NCI-H82 treated with DMSO at 0.1 percent for 48 hours (cell line): ENCODE measurements around the gene ARPC5.

ENCODE experiments used
- DNase-seq: peaks from one replicate; lab custom pipeline; 2025; ENCODE audit not compliant: unreplicated experiment; lab: John Stamatoyannopoulos, UW

The ARPC5 gene

DNA sequence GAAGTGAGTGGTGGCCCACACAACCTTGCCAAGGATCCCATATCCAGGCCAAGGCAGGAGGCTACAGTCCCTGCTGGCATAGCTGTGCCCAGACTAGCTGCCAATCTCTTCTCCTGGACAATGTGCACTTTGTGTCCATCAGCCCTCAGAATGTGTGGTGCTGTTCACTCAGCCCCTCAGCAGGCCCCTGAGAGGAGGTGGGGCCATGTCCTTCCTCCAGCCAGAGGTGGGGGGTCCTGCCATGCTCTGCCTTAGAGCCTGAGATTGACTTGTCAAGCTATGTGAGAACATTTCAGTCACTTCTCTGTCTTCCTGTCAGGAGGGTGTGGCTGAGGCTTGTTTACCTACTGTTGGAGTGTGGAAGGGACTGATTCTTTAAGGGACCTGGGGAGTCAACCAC is 46.8 kb downstream of the ARPC5 start:
- DNase-seq = no peak

DNA sequence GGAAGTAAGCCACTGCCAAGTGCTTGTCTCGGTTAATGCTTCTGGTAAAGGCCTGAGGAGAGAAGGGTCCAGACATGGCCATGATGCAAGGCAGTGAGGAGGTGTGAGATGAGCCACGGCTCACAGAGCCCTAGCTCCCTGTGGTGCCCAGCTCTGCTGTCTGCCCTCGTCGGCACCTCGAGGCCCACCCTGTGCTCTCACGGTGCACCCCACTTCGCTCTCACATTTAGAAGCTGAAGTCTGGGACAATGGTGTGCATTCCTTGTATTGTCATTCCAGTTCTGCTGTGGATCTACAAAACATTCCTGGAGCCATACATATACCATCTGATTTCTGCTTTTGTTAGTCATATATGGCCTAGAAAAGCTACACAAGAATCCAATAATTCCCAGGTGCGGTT is 48.7 kb downstream of the ARPC5 start:
- DNase-seq = no peak

DNA sequence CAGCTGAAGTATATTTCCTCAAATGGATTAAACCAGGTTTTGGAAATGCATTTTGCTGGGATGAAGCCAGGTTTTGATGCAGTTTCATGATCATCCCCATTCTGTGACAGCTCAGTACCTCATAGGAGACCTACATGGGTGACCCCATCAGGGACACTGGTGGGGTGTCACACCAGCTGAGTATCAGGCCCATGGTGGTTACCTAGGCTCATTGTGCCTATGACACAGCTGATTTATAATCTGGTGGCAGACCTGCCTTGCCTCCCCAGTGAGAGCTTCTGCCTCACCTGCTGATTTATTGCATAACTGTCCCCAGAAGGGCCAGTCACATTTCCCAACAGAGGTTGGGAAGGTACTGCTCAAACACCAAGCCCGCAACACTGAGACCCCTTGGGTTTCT is 49.1 kb downstream of the ARPC5 start:
- DNase-seq = no peak

DNA sequence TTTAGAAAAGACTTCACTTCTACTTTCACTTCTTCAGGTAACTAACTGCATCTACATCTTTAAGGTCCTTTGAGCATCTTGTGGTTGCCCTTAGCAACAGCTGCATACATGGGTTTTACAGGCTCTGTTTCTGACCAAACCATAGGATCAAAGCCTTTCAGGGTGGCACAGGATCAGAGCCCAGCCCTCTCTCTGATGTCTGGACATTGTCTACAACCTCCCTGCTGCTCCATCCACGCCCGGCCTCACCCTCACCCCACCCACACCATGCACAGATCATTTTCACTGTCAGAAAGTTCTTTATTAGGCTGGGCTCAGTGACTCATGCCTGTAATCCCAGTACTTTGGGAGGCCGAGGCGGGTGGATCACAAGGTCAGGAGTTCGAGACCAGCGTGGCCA is 50.5 kb downstream of the ARPC5 start:
- DNase-seq = no peak

DNA sequence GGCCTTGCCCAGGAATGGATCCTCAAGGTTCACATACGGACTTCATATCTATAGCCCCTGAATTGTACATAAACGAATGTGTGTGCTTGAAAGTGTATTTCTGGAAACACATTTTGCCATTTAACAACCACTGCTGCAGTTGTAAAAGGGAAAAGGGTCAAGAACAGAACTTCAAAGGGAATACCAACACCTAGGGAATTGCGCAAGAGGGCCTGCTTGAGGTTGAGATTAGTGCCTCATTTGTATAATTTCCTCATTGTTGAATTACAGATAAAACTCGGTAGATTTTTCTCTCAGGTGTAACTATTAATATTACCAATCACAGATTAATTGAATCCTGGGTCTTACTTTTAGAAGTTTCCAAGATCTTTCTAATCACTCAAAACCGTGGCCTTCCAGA is 51.4 kb downstream of the ARPC5 start:
- DNase-seq = no peak

DNA sequence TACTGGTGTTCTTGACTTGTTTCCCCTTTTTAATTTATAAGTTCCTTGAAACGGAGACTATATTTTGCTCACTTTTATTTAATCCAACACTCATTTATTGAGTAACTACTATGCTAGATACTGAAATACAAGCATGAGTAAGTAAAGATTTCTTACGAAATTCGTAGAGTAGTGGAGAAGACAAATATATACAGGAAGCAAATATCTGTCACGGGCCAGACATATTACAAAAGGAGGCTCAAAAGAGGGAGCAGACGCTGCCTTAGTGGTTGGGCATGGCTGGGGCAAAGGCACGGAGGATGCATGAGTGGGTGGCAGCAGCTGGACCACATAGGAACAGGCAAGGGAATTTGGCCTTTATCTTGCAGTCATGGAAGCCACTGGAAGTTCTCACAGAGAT is 52.1 kb downstream of the ARPC5 start:
- no peak for DNase-seq

DNA sequence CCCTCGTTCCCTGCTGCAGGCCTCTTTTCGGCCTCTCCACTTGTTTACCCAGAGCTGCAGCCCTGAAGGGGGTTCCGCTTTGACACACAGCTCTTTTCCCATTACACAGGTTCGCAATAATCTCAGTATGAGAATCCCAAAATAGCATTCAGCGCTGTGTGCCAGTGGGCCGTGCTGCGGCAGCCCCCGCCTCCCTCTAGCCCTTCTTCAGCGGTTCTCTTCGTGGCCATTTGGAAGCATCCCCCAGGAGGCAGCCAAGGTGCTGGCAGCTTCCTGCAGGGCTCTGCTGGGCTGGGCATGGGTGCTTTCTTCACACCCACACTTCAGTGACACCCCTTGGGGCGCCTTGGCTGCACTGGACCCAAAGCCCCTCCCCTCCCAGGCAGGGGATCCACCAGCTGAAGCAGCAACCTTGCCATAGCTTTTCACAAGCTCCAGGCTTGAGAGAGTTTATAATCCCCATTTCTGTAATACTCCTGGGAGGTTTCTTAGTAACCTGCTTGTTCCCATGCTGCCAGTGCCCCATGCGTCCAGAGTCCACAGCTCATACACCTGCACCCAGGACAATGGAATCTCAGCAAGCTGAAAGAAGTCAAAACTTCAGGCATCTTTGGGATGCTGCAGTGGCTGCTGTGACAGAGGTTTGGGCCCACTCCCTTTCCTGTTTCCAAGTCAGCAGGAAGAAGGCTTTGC is 53.4 kb downstream of the ARPC5 start:
- DNase-seq = no peak

DNA sequence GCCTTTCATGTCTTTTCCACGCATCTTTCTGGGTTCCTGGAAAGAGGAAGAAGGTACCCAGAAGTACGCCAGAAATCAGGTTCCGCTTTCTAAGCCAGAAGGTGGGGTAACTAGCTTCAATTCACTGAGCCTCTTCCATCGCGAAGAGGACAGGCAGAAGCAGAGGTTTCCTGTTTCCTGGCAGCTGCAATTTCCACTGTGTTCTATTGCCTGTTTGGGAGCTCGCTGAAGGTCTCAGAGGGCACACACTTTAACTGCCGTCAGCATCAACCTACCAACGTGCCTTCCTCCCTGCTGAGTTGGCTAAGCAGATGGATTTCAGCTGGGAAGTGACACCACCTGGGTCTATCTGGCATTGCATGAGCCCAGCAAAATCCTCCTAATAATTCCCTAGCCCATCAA is 55.3 kb downstream of the ARPC5 start:
- DNase-seq = no peak

DNA sequence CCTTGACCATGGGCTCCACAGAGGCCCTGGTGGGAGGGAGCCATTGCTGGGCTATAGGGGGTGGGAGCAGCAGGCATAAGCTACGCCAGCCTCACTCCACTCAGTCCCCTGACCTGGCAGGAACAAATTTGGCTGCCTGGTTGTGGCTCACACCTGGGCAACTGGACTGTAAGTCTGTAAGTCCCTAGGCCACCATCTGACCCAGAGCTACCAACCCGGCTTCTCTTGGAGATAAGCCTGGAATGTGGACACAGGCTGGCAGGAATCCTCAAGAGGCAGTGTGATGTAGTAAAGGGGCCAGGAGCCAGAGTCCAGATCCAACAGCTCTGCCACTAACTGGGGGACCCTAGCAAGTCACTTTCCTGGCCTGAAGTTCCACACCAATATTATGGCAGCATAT is 56.7 kb downstream of the ARPC5 start:
- no peak for DNase-seq

DNA sequence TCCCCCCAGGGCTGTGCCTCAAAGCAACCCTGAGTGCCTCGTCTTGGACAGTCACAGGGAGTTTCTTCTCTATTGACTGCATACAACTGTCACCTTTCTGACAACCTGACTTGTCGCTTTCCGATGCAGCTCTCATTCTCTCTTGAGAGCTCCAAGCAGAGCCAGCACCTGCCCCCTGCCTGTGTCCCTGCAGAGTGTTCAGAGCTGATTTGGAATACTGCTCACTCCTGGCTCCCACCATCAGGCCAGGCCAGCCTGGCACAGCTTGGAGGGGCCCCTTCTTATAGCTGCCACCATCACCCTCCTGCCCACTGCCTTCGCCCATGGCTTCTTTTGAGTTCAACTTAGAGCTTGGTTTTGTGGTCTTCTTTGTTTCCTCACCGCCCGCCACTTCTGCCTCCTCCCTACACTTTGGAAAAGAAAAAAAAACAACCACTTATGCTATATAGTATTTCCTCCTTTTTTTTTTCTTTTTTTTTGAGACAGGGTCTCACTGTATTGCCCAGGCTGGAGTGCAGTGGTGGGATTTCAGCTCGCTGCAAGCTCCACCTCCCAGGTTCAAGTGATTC is 57.6 kb downstream of the ARPC5 start:
- no peak for DNase-seq

DNA sequence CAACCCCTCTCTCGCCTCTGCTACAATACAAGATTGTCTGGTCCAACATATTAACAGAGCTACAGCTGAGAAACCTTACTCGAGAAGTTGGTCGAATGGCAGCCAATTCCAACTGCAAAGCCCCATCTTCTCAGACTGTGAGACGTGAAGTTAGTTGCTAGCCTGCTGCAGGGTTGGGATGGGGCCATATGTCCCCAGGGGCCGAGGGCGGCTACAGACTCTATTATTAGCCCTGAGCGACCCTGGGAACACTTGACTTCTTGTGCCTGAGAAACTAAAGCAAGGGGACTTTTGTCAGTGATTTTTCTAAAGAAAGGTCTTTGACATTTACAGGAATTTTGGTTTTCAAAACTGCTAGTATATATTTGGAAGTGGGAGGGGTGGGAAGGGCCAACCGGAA is 59.0 kb downstream of the ARPC5 start:
- DNase-seq = no peak

DNA sequence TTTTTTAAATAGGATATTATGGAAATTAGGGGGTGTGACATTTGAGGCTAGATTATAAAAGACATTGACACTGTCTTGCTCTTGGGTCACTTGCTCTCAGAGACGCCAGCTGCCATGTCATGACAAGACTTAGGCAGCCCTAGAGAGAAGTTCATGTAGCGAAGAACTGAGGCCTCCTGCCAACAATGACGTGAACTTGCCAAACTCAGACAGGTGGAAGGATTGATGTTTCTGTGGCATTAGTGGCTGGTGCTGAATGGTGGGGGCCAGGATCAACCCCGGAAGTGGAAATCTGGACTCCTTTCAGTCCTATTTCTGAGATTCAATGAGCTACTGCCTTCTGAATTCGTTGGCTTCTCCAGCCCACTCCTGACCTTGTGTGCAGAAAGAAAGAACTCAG is 60.0 kb downstream of the ARPC5 start:
- no peak for DNase-seq

DNA sequence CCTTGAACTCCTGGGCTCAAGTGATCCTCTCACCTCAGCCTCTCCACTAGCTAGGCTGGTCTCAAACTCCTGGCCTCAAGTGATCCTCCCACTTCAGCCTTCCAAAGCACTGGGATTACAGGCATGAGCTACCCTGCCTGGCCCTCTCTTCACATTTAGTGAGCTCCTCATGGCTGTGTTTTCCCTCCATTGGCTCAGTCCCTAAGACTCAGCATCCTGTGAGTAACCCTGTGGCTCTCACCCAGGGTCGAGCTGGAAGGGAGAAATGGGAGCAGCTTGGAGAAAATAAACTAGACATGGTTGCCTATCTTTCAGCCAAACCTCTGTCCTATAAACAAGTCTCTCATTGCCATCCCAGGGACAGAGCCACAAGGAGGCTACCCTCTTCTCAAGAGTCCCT is 62.9 kb downstream of the ARPC5 start:
- DNase-seq = no peak

DNA sequence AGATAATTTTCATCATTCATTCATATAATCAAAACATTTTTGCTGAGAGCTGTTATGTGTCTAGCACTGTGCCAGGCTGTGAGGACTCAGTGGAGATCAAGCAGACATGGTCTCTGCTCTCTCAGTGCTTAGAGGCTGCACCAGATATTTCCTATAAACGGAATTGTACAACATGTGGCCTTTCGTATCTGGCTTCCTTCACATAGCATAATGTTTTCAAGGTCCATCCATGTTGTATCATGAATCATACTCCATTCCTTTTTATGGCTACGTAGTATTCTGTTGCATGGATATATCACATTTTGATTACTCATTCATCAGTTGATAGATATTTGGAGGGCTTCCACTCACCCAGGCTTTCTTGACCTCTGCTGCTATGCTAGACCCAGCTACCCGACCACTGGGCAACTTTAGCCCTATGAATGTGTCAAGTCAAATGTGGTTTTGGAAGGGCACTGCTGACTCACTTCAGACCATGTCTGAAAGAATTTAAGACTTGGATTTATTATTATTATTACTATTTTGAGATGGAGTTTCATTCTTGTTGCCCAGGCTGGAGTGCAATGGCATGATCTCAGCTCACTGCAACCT is 63.8 kb downstream of the ARPC5 start:
- no peak for DNase-seq
